Gastrocnemius medialis (tissue), 4 donors: ENCODE results near the gene BSPRY.

Source experiments
- POLR2A ChIP-seq, 2 donors: fragments of 450-650 bp; IDR thresholded peaks; one replicate each; pipeline ENCODE4 v1.6.1; 2017; ENCODE audit warnings: antibody characterized with exemption in 2 of 2, mild to moderate bottlenecking in 2 of 2, moderate library complexity in 2 of 2
- TF ChIP-seq, protein P1 (sequence below), 5 experiments: fragments of 450-650 bp in 3 of 5; fragments of 200-600 bp in 2 of 5; sonication (generic) in 2 of 5; IDR thresholded peaks in 4 of 5; conservative IDR thresholded peaks in 1 of 5; 1 replicate in 4 of 5; 2 replicates in 1 of 5; pipeline ENCODE4 v1.5.1; 2016 to 2019; ENCODE audit warnings: antibody characterized with exemption in 5 of 5, mild to moderate bottlenecking in 3 of 5, moderate library complexity in 3 of 5

- TF ChIP-seq, protein P1, sequence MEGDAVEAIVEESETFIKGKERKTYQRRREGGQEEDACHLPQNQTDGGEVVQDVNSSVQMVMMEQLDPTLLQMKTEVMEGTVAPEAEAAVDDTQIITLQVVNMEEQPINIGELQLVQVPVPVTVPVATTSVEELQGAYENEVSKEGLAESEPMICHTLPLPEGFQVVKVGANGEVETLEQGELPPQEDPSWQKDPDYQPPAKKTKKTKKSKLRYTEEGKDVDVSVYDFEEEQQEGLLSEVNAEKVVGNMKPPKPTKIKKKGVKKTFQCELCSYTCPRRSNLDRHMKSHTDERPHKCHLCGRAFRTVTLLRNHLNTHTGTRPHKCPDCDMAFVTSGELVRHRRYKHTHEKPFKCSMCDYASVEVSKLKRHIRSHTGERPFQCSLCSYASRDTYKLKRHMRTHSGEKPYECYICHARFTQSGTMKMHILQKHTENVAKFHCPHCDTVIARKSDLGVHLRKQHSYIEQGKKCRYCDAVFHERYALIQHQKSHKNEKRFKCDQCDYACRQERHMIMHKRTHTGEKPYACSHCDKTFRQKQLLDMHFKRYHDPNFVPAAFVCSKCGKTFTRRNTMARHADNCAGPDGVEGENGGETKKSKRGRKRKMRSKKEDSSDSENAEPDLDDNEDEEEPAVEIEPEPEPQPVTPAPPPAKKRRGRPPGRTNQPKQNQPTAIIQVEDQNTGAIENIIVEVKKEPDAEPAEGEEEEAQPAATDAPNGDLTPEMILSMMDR (IDR thresholded peaks at IDR 0.05 in 4 of 5, conservative IDR thresholded peaks at IDR 0.05 in 1 of 5), result no peak
- TF ChIP-seq POLR2A (IDR thresholded peaks at IDR 0.05), result no peak
These were observed 50.4 kb downstream of the BSPRY start for GRCh38 chr9:113399646-113400200.
